Neural cell (in vitro differentiated cells): ENCODE data around the gene FLOT2.

Source experiments
- CTCF ChIP-seq: fragments of 450-650 bp; IDR thresholded peaks from 2 replicates; pipeline ENCODE4 v1.5.1; 2014; ENCODE audit warnings: antibody characterized with exemption, mild to moderate bottlenecking, moderate library complexity; ENCODE audit not compliant: poor library complexity, severe bottlenecking
- EZH2 ChIP-seq: fragments of 200-600, 300-800 bp; shearing (Covaris generic), sonication (generic); IDR thresholded peaks from 2 replicates; pipeline ENCODE4 v1.6.1; 2014; ENCODE audit warnings: antibody characterized with exemption, low read length, borderline replicate concordance, mild to moderate bottlenecking; ENCODE audit not compliant: insufficient read depth, poor library complexity, severe bottlenecking
- MXI1 ChIP-seq: fragments of 450-650 bp; conservative IDR thresholded peaks from 2 replicates; pipeline ENCODE4 v1.6.1; 2014; ENCODE audit warnings: antibody characterized with exemption, mild to moderate bottlenecking; ENCODE audit not compliant: poor library complexity, severe bottlenecking
- POLR2AphosphoS5 ChIP-seq: IDR thresholded peaks from 2 replicates; pipeline ENCODE4 v1.6.1; 2012
- REST ChIP-seq: IDR thresholded peaks from 2 replicates; pipeline ENCODE4 v1.6.1; 2012; ENCODE audit warnings: borderline replicate concordance

GRCh38 chr17:28916302-28916934 lies 18.9 kb upstream of the FLOT2 start:
- TF ChIP-seq POLR2AphosphoS5 = no peak
- TF ChIP-seq CTCF = peak; percentile 79
- TF ChIP-seq MXI1 = no peak
- no peak for TF ChIP-seq EZH2
- no peak for TF ChIP-seq REST
